ENCODE results near the gene RIF1.

GRCh38 chr2:151380580-151381235 lies 29.0 kb upstream of the RIF1 start:
- TF ChIP-seq CTCF (conservative IDR thresholded peaks at IDR 0.05; ENCODE audit: low read depth, low read length) (no peak), EZH2 (IDR thresholded peaks at IDR 0.05; ENCODE audit: low read length, unreplicated experiment) (no peak), EZH2phosphoT487 (IDR thresholded peaks at IDR 0.05; ENCODE audit: borderline replicate concordance, low read length) (no peak)

Data from PC-3 (cell line).